NCI-H1694 treated with DMSO at 0.1 percent for 48 hours (cell line): Measurements from ENCODE around the gene CDC42EP3.

Source experiments
- DNase-seq: peaks from one replicate; lab custom pipeline; 2025; lab: John Stamatoyannopoulos, UW

The CDC42EP3 gene, protein sequence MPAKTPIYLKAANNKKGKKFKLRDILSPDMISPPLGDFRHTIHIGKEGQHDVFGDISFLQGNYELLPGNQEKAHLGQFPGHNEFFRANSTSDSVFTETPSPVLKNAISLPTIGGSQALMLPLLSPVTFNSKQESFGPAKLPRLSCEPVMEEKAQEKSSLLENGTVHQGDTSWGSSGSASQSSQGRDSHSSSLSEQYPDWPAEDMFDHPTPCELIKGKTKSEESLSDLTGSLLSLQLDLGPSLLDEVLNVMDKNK

GRCh38 chr2:37671009-37671815 lies at the start of gene CDC42EP3:
Gene CDC42EP3, minus strand, starts transcription at chr2:37671642. Its CDS starts 25,055 bp downstream, at chr2:37646587.
- DNase-seq, result peak; percentile 38

DNA sequence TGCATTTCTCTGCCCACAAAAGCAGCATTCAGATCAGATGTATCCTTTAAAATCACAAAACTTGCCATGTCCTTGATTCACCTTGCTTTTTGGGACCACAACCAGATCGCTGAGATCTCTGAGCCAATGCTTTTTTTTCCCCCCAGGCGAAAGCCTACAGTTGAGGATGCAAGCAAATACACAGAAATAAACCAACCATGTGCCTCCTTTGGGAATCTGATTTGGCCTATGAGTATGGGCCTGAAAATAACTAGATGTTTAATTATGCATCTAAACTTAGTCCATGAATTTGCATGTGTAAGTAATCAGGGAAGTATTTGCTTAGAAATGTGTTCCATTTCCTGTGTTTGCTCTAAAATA lies 49.7 kb upstream of the CDC42EP3 start:
- no peak for DNase-seq

- no peak for DNase-seq
These were observed 49.2 kb upstream of the CDC42EP3 start for GRCh38 chr2:37720533-37721200.

- no peak for DNase-seq
These were observed 47.2 kb upstream of the CDC42EP3 start for GRCh38 chr2:37718515-37719161.

DNA sequence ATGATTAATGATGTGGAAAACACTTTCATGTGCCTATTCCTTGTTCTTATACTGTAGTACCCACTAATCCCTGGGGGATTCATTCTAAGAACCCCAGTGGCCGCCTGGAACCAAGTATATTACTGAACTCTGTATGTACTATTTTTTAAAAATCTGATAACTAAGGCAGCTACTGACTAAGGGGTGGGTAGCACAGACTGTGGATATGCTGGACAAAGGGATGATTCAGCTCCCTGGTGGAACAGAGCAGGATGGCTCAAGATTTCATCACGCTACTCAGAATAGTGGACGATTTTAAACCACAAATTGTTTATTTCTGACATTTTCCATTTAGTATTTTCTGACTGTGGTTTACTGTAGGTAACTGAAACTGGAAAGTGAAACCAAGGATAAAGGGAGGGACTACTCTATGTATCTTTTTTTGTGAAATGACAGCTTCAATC lies 41.8 kb upstream of the CDC42EP3 start:
- DNase-seq, result no peak

- DNase-seq, result no peak
These were observed 40.4 kb upstream of the CDC42EP3 start for GRCh38 chr2:37711831-37712230.

GRCh38 chr2:37711308-37711731 lies 39.9 kb upstream of the CDC42EP3 start:
- no peak for DNase-seq

- DNase-seq, result no peak
These were observed 37.7 kb upstream of the CDC42EP3 start for GRCh38 chr2:37709111-37709510.

GRCh38 chr2:37708146-37708545 lies 36.7 kb upstream of the CDC42EP3 start:
- DNase-seq, result no peak

GRCh38 chr2:37707393-37707792 lies 36.0 kb upstream of the CDC42EP3 start:
- DNase-seq, result no peak

- no peak for DNase-seq
These were observed 35.1 kb upstream of the CDC42EP3 start for GRCh38 chr2:37706334-37707183.

GRCh38 chr2:37705191-37705590 lies 33.7 kb upstream of the CDC42EP3 start:
- DNase-seq, result no peak

DNA sequence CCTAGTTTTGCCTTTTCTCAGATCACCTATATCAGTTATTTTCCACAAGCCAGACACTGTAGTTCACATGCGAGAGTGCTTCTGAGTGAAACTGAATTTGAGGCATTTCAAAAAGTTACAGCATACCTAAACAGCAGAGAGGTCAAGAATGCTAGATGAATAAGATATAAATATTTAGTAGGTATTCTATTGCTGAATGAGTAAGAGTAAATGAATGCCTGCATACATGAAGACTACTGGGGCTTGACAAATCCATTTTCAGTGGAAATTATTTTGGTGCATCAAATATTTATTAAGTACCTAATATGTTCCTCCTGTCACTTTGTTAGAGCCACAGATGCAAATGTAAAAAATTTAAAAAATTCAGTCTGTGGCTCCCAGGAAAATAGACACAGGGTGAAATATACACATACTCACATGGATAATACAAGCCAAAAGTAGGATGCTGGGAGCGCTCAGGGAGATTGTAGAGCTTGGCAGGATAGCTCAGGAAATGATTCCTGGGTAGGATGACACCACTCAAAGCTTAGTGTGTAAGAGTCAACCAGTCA lies 27.6 kb upstream of the CDC42EP3 start:
- no peak for DNase-seq

DNA sequence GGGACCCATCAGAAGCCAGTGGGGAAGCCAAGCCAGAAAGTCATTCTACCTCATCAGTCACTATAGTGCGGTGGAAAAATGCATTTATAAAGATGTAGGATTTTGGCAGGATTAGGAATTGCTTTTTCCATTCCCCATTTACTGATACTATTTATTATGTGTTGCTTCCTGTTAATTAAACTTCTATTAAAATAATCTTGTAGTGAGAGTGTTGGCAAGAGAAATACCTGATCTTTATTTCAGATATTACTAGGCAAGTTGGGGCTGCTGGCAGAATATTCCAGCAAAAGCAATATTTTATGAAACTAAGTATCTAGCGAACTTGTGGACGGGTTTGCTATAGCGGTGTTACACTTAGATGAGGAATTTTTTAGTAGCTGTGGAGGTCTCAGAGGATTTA lies 23.9 kb upstream of the CDC42EP3 start:
- no peak for DNase-seq

DNA sequence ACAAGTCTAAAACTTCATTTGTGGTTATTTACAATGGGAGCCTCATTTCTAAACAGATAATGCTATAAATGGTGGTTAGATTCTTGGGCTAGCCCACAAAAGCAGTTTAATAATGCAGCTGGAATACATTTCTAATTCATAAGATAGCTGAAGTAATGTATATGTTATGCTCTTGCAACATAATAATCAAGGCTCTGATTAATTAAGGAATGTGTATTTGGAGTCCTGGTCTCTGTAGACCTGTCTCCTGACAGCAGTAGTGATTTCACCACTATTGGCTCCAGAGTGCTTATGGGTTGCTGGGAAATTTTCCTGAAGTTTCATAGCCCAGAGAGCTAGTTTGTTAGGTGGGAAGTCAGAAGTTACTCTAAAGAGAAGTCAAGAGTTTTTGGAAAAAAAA lies 21.3 kb upstream of the CDC42EP3 start:
- DNase-seq, result no peak

DNA sequence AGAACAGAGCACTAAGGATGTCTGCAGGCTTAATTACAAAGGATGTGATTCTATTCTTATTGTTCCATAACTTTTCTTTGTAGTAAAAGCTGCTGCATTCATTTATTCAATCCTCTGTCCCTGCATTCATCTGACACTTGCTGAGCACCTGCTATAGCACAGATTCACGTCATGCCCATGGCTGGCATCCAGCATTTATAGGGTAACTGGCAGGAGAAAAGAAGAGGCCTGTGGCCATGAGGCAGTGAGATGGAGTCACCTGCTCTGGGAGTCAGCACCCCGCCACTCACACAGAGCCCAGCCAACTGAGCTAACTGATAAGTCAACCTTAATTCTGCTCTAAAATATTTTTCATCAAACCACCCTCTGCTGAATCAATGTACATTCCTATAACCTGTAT lies 18.3 kb upstream of the CDC42EP3 start:
- no peak for DNase-seq

DNA sequence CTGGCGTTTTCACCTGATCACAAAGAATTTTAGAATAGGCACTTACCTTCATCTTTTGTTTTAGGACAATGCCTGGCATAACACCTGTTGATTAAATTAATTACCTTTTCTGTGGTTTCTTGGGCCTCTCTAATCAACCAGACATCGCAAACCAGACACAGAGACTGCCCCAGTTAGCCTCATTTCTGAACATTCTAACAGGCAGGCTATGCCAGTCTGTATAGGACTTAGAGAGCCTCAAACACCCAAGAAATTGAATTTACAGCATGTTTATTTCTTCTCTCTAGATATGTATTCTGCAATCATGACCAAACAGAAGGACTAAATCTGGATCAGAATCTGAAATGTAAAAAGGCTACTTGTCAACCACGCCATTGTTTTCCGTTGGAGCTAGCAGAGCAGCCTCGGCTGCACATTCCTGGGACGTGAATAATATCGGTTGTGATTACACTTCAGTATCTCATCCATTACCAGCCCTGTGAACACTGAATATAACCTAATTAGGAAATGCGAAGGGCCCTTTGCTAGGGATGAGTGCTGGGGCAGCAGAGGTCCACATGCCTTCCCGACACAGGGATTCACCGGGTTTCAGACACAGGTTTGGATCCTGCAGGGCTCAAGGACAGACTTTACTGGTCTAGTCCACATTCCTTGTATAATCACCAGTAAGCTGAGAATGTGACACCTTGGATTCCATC lies 17.5 kb upstream of the CDC42EP3 start:
- DNase-seq, result no peak

- DNase-seq, result no peak
These were observed 15.5 kb upstream of the CDC42EP3 start for GRCh38 chr2:37686792-37687526.

DNA sequence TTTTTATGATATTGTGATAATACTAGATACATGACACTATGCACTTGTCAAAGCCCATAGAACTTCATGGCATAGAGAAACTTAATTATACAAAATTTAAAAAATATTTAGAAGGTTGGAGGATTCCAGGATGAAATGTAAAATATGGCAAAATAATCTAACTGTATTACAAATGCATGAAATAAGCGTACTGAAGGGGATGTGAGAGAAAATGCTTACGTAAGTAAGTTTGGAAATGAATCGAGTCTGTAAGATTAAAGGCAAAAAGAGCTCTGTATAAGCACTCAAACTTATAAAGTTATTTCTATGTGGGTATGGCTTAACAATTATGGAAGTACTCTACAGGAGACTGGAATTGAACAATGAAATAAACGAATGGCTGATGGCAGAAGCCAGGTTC lies 13.4 kb upstream of the CDC42EP3 start:
- no peak for DNase-seq
